Sigmoid colon (tissue), 7 donors: ENCODE measurements around the gene RNF224. TPM values are rescaled to one million over a fixed set of nuclear protein-coding genes. Genes with fewer than 3 reads are reported as not detected.
A peak's percentile ranks its signal among the peaks of the same experiment; 100 is the strongest.

ENCODE experiments used
- DNase-seq: peaks from one replicate; pipeline ENCODE4 v3.0.0-alpha.2; 2019
- H3K27ac ChIP-seq, 4 donors: fragments of 200-600 bp; sonication (generic); one replicate each; pipeline ENCODE4 v1.5.1; 2016 to 2019; ENCODE audit warnings: mild to moderate bottlenecking in 1 of 4
- H3K27me3 ChIP-seq, 3 donors: fragments of 200-600 bp; sonication (generic); one replicate each; pipeline ENCODE4 v1.5.1; 2019; ENCODE audit warnings: mild to moderate bottlenecking in 1 of 3
- H3K36me3 ChIP-seq, 4 donors: fragments of 200-600 bp; sonication (generic); one replicate each; pipeline ENCODE4 v1.5.1; 2016 to 2019
- H3K4me1 ChIP-seq, 4 donors: fragments of 200-600 bp; sonication (generic); one replicate each; pipeline ENCODE4 v1.5.1; 2017 to 2019
- H3K4me3 ChIP-seq, 4 donors: fragments of 200-600 bp; sonication (generic); one replicate each; pipeline ENCODE4 v1.5.1; 2017 to 2019; ENCODE audit warnings: mild to moderate bottlenecking in 2 of 4, moderate library complexity in 1 of 4
- H3K9me3 ChIP-seq, 4 donors: fragments of 200-600 bp in 3 of 4; sonication (generic) in 3 of 4; one replicate each; pipeline versions ENCODE4 v1.5.1 to v1.6.1; 2013 to 2019
- EP300 ChIP-seq, 4 donors: sonication (generic); formaldehyde crosslinking; IDR thresholded peaks; one replicate each; pipeline ENCODE4 v1.6.1; 2017; ENCODE audit warnings: antibody characterized with exemption in 4 of 4
- POLR2A ChIP-seq, 2 donors: fragments of 450-650 bp; IDR thresholded peaks; one replicate each; pipeline ENCODE4 v1.6.1; 2016; ENCODE audit warnings: antibody characterized with exemption in 2 of 2, mild to moderate bottlenecking in 2 of 2, moderate library complexity in 2 of 2
- POLR2AphosphoS5 ChIP-seq, 4 donors: sonication (generic); formaldehyde crosslinking; IDR thresholded peaks; one replicate each; pipeline ENCODE4 v1.6.1; 2017; ENCODE audit warnings: antibody characterized with exemption in 4 of 4
- whole genome bisulfite sequencing, 2 donors: extraction: QIAGEN DNeasy Blood & Tissue Kit; methylation state at CpG; one replicate each; pipeline ENCODE4 v1.1.7; 2013; 5-methylcytosine and 5-hydroxymethylcytosine counted together
- intact Hi-C: fragments of 100-400 bp; cut with DNase I; formaldehyde crosslinking; loops from one replicate; pipeline ENCODE4 v1.15.1; 2023
- polyA plus RNA-seq, 3 donors: library from polyadenylated mRNA; stranded (reverse); fragments of 200-250 nt; gene quantifications; one replicate each; pipeline ENCODE4 v1.2.3, GENCODE V29; 2013
- total RNA-seq, 4 donors: library from RNA; depleted of rRNA; stranded (reverse); fragments of >200 nt; gene quantifications; one replicate each; pipeline ENCODE4 v1.1.0, GENCODE V29; 2016
- TF ChIP-seq, protein P1 (sequence below), 4 experiments: fragments of 450-650 bp in 3 of 4; fragments of 200-600 bp in 1 of 4; IDR thresholded peaks; one replicate each; pipeline ENCODE4 v1.5.1; 2016 to 2019; ENCODE audit warnings: antibody characterized with exemption in 4 of 4, mild to moderate bottlenecking in 3 of 4, moderate library complexity in 2 of 4
- donor health status: healthy with polysubstance abuse.
- donor health status: Bipolar disorder and iron deficiency.
- donor health status: healthy.

The RNF224 gene
- total and polyA plus RNA-seq, 7 donors: 0.04 TPM; not detected in 6

DNA sequence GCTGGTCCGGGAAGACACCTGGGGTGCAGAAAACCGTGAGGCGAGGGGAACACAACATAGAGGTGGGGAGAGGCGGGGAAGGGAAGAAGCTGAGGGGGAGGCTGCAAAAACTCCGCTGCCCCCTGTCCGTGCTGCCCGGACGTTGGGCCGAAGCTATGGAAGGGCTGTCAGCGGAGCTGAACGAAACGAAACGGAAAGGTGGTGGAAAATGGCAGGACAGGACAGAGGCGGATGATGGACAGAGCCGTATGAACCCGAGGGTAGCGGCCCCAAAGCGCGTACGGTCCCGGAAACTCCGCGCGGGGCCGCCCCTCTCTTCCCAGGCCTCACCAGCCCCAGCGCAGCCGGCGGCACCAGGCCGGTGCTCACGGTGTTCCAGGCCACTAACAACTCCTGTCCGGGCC, 39.2 kb upstream of the RNF224 start:
- no peak for TF ChIP-seq EP300 (IDR thresholded peaks at IDR 0.05)
- TF ChIP-seq, protein P1, sequence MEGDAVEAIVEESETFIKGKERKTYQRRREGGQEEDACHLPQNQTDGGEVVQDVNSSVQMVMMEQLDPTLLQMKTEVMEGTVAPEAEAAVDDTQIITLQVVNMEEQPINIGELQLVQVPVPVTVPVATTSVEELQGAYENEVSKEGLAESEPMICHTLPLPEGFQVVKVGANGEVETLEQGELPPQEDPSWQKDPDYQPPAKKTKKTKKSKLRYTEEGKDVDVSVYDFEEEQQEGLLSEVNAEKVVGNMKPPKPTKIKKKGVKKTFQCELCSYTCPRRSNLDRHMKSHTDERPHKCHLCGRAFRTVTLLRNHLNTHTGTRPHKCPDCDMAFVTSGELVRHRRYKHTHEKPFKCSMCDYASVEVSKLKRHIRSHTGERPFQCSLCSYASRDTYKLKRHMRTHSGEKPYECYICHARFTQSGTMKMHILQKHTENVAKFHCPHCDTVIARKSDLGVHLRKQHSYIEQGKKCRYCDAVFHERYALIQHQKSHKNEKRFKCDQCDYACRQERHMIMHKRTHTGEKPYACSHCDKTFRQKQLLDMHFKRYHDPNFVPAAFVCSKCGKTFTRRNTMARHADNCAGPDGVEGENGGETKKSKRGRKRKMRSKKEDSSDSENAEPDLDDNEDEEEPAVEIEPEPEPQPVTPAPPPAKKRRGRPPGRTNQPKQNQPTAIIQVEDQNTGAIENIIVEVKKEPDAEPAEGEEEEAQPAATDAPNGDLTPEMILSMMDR (IDR thresholded peaks at IDR 0.05): no peak
- no peak for TF ChIP-seq POLR2A (IDR thresholded peaks at IDR 0.05)
- no peak for TF ChIP-seq POLR2AphosphoS5 (IDR thresholded peaks at IDR 0.05)
- Histone ChIP-seq H3K4me1 (peaks cover 0 to 47% (median 45%) of the 10 kb centered on the region in 4 donors), H3K36me3 (peaks cover 18 to 56% (median 38%) of the 10 kb centered on the region in 4 donors), H3K27ac (peak overlapping the region; percentile 95 to 99 (median 97)), H3K9me3 (no peaks in the 10 kb centered on the region), H3K4me3 (peak overlapping the region; percentile 62 to 96 (median 72)), H3K27me3 (no peaks in the 10 kb centered on the region)
- intact Hi-C loops: loop anchor here (2.0 to 5.0 kb wide), 4 partner anchors 17 to 61 kb away; partner anchors contain the start of genes NDOR1, RNF208 and TMEM203
- no peak for DNase-seq
- 1% methylated on average over 31 of the region's 31 CpGs for WGBS, 2 donors

DNA sequence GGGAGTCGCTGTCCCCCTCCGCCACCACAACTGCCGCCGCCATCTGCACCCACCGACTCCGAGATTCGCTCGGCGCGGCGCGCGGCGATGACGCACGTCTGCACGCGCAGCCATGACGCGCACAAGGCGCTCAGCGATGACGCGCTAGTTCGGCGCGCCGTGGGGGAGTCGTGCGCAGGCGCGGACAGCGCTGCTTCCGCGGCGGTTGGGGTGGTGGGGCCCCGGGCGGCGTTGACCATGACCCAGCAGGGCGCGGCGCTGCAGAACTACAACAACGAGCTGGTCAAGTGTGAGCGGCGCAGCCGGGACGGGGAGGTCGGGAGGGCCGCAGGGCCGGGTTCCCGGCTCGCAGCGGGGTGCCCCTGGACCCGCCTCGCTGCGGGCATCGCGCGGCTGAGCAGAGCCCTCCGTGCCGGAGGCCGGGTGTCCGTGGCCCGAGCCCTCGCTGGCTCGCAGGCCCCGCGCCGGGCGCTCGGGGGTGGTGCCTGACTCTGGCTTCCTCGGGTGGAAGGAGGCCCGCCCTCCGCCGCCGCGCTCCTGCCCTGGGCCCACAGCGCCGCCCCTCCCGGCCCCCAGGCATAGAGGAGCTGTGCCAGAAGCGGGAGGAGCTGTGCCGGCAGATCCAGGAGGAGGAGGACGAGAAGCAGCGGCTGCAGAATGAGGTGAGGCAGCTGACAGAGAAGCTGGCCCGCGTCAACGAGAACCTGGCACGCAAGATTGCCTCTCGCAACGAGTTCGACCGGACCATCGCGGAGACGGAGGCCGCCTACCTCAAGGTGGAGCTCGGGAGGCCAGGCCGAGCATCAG, 38.6 kb upstream of the RNF224 start, which contains the start of the genes ANAPC2 and SSNA1:
TSS of gene ANAPC2 (minus strand) at position 71 of the 807 bp plus-strand sequence. CDS start at position 43, 28 bp downstream.
TSS of gene SSNA1 (plus strand) at position 187 of the 807 bp plus-strand sequence. CDS start at position 238, 51 bp downstream.
- TF ChIP-seq, protein P1 (IDR thresholded peaks at IDR 0.05): no peak
- peak; percentile 70 to 72 for TF ChIP-seq POLR2A (IDR thresholded peaks at IDR 0.05)
- peak; percentile 86 to 97 (median 96) for TF ChIP-seq POLR2AphosphoS5 (IDR thresholded peaks at IDR 0.05)
- TF ChIP-seq EP300 (IDR thresholded peaks at IDR 0.05): no peak
- peak within 1 kb of the TSS; percentile 62 to 96 (median 72) for H3K4me3 ChIP-seq
- no peaks in the 10 kb centered on the region for H3K9me3 ChIP-seq
- peaks cover 0 to 47% (median 45%) of the 10 kb centered on the region in 4 donors for H3K4me1 ChIP-seq
- peak; percentile 96 for DNase-seq
- intact Hi-C loops: loop anchor here (2.0 to 5.0 kb wide), 4 partner anchors 16 to 61 kb away; partner anchors contain the start of genes NDOR1, RNF208 and TMEM203
- H3K27me3 ChIP-seq: no peaks in the 10 kb centered on the region
- H3K36me3 ChIP-seq: peaks cover 12 to 50% (median 32%) of the 10 kb centered on the region in 4 donors
- 0 to 1% methylated on average over 98 of the region's 98 CpGs for WGBS, 2 donors
- H3K27ac ChIP-seq: peak within 1 kb of the TSS; percentile 95 to 99 (median 97)

DNA sequence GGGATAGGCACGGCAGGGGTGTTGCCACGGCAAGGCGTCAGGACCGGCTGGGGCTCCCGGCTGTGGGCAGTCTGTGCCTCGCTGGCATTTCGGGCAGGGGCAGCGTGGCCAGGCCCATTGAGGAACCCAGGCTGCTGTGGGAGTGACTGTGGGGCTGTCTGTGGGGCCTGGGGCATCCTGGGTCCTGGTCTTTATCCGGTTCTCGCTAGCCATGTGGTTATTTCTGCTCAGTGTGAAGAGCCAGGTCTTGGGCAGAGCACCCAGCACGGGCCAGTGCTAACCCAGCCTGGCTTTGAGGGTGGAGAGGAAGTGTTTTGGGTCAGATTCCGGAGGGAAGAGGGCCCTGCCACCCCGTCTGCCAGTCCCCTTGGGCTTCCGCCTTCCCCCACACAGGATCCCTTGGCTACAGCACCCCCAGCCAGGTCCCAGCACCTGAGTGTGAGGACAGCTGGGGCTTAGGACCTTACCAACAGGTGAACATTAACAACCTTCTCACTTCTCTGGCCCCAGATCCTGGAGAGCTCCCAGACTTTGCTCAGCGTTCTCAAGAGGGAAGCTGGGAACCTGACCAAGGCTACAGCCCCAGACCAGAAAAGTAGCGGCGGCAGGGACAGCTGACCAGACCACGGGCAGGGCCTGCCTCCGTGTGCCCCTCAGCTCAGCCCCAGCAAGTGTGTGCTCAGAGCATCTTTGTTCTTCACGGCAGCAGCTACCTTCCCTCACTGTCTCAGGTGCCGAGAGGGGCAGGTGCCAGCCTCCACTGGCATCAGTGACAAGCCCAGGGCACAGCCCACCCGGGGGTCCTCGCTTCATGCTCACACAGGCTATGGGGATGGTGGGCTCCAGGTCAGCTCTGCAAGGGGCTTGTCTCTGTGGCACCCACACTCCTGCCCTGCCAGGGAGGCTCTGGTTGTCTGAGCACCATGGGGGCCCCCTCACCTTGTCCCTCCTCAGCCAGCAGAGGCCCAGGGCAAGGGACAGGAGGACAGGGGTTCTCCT, 37.7 kb upstream of the RNF224 start:
- TF ChIP-seq POLR2A (IDR thresholded peaks at IDR 0.05) (no peak), POLR2AphosphoS5 (IDR thresholded peaks at IDR 0.05) (no peak), EP300 (IDR thresholded peaks at IDR 0.05) (no peak)
- TF ChIP-seq, protein P1 (IDR thresholded peaks at IDR 0.05): no peak
- Histone ChIP-seq H3K4me1 (peaks cover 0 to 47% (median 45%) of the 10 kb centered on the region in 4 donors), H3K27ac (peak overlapping the region; percentile 95 to 99 (median 97)), H3K4me3 (peak overlapping the region; percentile 62 to 96 (median 72)), H3K9me3 (no peaks in the 10 kb centered on the region), H3K27me3 (no peaks in the 10 kb centered on the region), H3K36me3 (peaks cover 2 to 41% (median 24%) of the 10 kb centered on the region in 4 donors)
- no peak for DNase-seq
- 16 to 37% methylated on average over 23 of the region's 23 CpGs for WGBS, 2 donors
- intact Hi-C loops: loop anchor here (2.0 to 5.0 kb wide), 4 partner anchors 15 to 62 kb away; partner anchors contain the start of genes NDOR1, RNF208 and TMEM203

DNA sequence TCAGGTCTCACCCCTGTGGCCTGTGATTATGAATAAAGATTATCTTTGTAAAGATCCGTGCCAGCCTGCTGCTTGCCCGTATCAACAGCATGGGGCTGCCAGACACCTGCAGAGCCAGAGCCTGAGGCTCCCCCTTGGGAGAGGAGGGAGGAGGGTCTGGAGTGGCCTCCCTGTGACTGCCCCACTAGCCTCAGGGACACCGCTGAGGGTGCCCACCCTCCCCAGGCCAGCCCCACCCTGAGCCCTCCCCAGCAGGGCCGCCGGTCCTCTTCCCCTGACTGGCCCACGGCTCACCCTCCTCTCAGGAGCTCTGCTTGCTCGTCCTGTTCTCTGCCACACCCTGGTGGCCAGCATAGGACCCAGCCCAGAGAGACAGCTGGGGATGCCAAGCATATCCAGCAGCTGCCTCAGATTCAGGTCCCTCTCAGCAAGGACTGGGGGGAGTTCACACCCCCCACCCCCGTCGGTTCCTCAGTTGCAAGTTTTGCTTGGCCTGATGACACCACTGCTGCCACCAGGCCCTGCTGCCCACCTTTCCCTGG, 36.9 kb upstream of the RNF224 start:
- H3K27me3 ChIP-seq: no peaks in the 10 kb centered on the region
- TF ChIP-seq, protein P1 (IDR thresholded peaks at IDR 0.05): no peak
- TF ChIP-seq POLR2A (IDR thresholded peaks at IDR 0.05): no peak
- TF ChIP-seq EP300 (IDR thresholded peaks at IDR 0.05): no peak
- TF ChIP-seq POLR2AphosphoS5 (IDR thresholded peaks at IDR 0.05): no peak
- intact Hi-C loops: no loop called here
- peaks cover 0 to 33% (median 17%) of the 10 kb centered on the region in 4 donors for H3K36me3 ChIP-seq
- no peak for DNase-seq
- no peak overlapping the region for H3K4me3 ChIP-seq
- 28 to 70% methylated on average over 9 of the region's 9 CpGs for WGBS, 2 donors
- peak overlapping the region in 3 of 4 donors; percentile 95 to 99 (median 98) for H3K27ac ChIP-seq
- peaks cover 0 to 47% (median 45%) of the 10 kb centered on the region in 4 donors for H3K4me1 ChIP-seq
- no peaks in the 10 kb centered on the region for H3K9me3 ChIP-seq
